HG03025 (cell line): ENCODE results near the gene MAB21L4.

ENCODE experiments used
- ATAC-seq: cut with Tn5 transposase; IDR thresholded peaks from one replicate; pipeline ENCODE4 v1.9.1; 2021; ENCODE audit warnings: mild to moderate bottlenecking, moderate library complexity; ENCODE audit not compliant: unreplicated experiment, low FRiP score

The MAB21L4 gene

GRCh38 chr2:240869109-240869955 lies 26.6 kb downstream of the MAB21L4 start:
- ATAC-seq, result no peak

DNA sequence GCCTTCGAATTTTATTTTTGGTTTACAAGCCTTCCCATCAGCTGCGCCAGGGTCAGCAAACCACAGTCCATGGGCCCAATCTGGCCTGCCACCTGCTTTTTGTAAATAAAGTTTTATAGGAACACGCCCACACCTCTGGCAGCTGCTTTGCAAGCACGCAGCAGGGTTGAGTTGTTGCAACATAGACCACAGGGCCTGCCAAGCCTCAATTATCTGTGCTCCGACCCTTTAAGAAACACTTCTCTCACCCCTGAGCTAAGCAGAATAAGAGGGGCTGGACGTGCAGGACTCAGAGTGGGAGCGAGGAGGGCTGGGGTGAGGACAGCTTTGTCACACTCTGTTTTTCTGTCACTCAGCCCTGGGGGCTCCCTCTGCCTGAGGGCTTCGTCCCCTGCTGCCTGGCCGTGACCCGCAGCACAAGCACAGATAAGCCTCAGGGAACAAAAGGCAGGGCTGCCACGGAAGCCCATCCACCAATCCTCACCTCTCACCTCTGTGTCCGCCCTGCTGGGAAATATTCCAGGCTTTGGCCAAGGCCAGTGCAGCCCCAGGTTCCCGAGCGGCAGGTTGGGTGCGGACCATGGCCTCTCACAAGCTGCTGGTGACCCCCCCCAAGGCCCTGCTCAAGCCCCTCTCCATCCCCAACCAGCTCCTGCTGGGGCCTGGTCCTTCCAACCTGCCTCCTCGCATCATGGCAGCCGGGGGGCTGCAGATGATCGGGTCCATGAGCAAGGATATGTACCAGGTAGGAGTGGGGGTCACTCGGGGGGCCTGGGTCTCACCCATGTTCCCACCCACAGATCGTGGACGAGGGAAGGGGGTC lies 27.5 kb downstream of the MAB21L4 start, which contains the start of gene AGXT:
Gene AGXT (plus strand): TSS at position 539 of the 823 bp plus-strand sequence. CDS start 42 bp downstream, at position 581.
- ATAC-seq, result no peak

GRCh38 chr2:240865391-240865790 lies 30.6 kb downstream of the MAB21L4 start:
- no peak for ATAC-seq

DNA sequence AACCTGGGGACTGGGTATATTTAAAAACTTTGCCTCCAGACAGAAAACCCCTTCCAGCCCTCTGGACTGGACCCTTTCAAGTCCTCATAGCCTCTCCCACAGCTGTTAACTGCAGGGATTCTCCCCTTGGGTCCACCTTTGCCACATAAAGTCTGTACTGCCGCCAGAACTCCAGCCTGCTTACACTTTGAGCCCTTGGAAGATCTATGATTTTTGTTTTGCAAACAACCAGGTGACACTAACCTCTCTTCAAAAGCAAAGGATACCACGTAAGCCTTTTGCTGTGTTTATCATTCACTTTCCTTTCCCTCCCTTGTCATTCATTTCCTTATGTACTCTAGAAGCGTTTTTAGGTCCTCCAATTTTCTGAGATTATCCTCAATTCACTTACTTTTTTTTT lies 31.5 kb downstream of the MAB21L4 start:
- ATAC-seq, result no peak

DNA sequence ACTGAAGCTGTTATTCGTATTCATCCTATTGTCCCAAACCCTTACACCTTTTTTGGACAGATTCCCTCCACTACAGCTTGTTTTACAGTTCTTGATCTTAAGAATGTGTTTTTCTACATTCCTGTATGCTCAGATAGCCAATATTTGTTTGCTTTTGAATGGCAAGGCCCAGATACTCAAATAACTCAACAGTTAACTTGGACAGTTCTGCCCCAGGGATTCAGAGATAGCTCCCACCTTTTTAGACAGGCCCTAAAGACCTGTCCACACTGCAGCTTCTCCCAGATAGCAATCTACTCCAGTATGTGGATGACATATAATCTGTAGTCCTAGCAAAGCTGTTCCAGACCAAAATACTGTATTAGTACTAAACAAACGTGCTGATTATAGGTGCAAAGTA lies 34.4 kb downstream of the MAB21L4 start:
- ATAC-seq, result no peak

- ATAC-seq, result no peak
These were observed 37.1 kb downstream of the MAB21L4 start for GRCh38 chr2:240858871-240859270.

DNA sequence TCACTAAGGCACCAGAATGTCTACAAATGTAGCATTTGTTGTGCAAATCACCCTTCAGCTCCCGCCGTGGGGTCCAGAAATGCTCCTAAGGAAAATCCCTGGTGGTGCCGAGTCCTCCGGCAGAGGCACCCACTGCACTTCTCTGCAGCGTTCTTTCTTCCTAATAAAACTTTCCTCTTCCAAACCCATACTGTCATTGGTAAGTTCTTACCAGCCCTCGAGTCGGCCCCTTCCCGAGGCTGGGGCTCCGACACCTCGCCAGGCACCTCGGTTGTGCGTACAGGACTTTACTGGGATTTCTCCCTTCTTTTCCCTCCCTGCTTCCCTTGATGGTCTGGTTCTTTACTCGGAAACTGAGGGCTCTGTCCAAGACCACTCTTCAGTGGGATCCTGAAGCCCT lies 37.6 kb downstream of the MAB21L4 start:
- no peak for ATAC-seq

GRCh38 chr2:240857039-240858008 lies 38.6 kb downstream of the MAB21L4 start:
- ATAC-seq, result no peak

DNA sequence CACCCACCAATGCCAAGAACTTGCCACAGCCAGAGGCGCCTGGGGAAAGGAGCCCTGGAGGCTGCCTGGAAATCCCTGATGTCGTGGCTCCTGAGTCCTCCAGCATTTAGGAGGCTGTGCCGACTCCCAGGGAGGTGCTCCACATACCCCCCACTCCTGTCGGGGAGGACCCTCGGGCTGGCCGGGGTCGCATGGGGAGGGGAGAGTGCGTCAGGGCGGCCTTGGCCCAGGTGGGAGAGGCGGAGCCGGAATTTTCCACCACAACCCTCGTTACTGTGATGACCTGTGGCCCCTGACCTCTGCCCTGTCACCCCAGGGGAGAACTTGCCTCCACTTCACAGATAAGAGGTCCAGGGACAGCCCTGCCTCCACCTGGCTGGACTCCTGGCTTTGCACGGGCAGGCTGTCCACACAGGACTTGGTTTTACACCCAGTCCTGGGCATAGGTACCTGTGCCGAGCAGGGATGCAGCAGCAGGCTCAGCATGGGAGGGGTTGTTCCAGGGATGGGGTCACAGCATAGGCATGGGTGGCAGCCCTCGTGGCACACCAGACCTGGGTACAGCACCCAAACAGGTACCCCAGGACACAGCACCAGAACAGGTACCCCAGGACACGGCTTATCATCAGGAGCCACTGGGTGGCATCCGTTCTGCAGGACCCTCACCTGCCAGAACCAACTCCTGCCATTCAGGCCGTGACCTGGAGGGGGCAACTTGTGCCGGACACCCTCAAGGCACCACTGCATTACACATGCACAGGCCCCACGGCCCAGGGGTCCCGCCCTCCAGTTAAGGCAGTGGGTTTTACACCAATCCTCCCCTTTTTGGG lies 39.6 kb downstream of the MAB21L4 start:
- ATAC-seq, result no peak

DNA sequence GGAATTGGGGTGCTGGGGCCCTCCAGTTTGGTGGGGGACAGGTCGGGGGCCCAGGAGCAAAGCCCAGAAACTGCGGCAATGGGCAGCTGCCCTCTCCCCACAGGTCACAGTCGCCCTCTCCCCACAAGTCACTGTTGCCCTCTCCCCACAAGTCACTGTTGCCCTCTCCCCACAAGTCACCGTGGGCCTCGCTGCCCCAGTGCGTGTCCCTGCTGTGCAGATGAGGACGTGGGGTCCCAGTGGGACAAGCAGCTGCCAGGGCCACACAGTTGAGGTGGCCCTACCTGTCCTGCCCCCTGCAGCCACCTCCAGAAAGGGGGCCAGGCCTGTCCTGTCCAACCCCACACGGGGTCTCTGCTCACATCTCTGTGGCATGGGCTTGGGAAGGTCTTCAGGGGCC lies 40.3 kb downstream of the MAB21L4 start:
- no peak for ATAC-seq

- no peak for ATAC-seq
These were observed 43.2 kb downstream of the MAB21L4 start for GRCh38 chr2:240852671-240853314.

GRCh38 chr2:240851078-240851991 lies 44.6 kb downstream of the MAB21L4 start:
- ATAC-seq, result no peak

- ATAC-seq, result no peak
These were observed 45.2 kb downstream of the MAB21L4 start for GRCh38 chr2:240850756-240851077.

DNA sequence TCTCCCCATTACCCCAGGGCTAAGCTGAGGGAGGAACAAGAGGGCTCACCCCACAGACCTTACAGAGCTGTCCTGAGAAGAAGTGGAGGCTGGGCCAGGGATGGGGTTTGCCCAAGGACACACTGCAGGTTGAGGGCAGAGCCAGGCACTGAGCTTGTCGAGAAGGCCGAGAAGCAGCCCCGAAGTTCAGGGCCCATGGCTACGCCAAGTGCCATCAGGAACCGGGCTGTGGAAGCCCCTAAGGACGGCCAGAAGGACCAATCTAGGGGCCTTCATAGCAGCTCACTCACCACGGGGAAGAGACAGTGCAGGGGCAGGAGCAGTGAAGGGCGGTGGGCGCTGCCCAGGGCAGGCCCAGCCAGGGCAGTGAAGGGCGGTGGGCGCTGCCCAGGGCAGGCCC lies 45.9 kb downstream of the MAB21L4 start:
- ATAC-seq, result no peak

- ATAC-seq, result no peak
These were observed 46.9 kb downstream of the MAB21L4 start for GRCh38 chr2:240848900-240849680.

- no peak for ATAC-seq
These were observed 48.1 kb downstream of the MAB21L4 start for GRCh38 chr2:240847817-240848216.

DNA sequence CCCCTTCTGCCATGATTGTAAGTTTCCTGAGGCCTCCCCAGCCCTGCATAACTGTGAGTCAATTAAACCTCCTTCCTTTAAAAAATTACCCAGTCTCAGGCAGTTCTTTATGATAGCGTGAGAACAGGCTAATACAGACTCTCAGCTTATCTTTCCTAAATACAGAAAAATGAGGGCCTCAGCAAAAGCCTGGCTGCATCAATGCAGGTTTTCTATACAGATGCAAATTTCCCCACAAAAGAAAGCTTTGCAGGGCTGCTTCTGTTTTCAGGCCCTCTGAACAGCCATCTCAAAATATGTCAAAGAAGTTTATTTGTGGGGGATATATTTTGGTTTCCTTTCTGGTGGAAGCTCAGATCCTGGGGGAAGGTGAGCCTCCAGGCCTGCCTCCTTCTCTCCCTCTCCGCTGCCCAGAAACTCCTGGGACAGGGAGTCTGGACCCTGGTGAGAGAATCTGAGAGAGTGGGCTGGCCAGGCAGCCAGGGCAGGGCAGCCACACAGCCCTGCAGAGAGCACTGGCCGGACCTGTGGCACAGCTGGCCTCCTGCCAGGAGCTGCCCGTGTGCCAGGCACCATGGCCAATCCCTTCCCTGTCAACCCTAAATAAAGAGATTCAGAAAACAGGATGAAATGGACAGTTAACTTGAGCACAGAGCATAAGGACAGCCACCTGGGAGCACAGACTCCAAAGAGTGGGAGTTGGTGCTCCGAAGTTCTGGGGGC lies 48.9 kb downstream of the MAB21L4 start:
- no peak for ATAC-seq
